ENCODE measurements around the gene USP17L25. TPM values are rescaled to one million over a fixed set of nuclear protein-coding genes. Genes with fewer than 3 reads are reported as not detected.

USP17L25 gene
- total RNA-seq, 4 donors from 2014 or later: not detected

Other genes starting within 250 kb of the USP17L25 start
- not detected for gene FAM90A26, start 159.5 kb upstream of the USP17L25 start, total RNA-seq
- not detected for gene USP17L10, start 119.3 kb upstream of the USP17L25 start, total RNA-seq
- gene USP17L11, start 114.5 kb upstream of the USP17L25 start, total RNA-seq: not detected
- gene USP17L12, start 109.8 kb upstream of the USP17L25 start, total RNA-seq: not detected
- gene USP17L13, start 105.0 kb upstream of the USP17L25 start, total RNA-seq: not detected
- not detected for gene USP17L15, start 95.5 kb upstream of the USP17L25 start, total RNA-seq
- not detected for gene USP17L17, start 86.0 kb upstream of the USP17L25 start, total RNA-seq
- gene USP17L18, start 81.3 kb upstream of the USP17L25 start, total RNA-seq: not detected
- not detected for gene USP17L19, start 76.5 kb upstream of the USP17L25 start, total RNA-seq
- not detected for gene USP17L20, start 71.8 kb upstream of the USP17L25 start, total RNA-seq
- gene USP17L21, start 67.0 kb upstream of the USP17L25 start, total RNA-seq: not detected
- gene USP17L22, start 62.3 kb upstream of the USP17L25 start, total RNA-seq: not detected
- gene USP17L24, start 4.7 kb upstream of the USP17L25 start, total RNA-seq: not detected
- gene USP17L26, start 4.7 kb downstream of the USP17L25 start, total RNA-seq: not detected
- gene USP17L5, start 9.5 kb downstream of the USP17L25 start, total RNA-seq: not detected
- not detected for gene USP17L27, start 14.2 kb downstream of the USP17L25 start, total RNA-seq
- not detected for gene USP17L28, start 19.0 kb downstream of the USP17L25 start, total RNA-seq
- not detected for gene USP17L29, start 23.7 kb downstream of the USP17L25 start, total RNA-seq
- gene USP17L30, start 33.2 kb downstream of the USP17L25 start, total RNA-seq: not detected
- not detected for gene DEFB131A, start 114.5 kb downstream of the USP17L25 start, total RNA-seq

Measured in esophagus muscularis mucosa (tissue), 4 donors.